ENCODE measurements around the gene ISYNA1. TPM values are rescaled to one million over a fixed set of nuclear protein-coding genes. Genes with fewer than 3 reads are reported as not detected.

The ISYNA1 gene
- total RNA-seq, 4 donors from 2014 or later, result 5.3 to 26.4 (median 14.0) TPM

DNA sequence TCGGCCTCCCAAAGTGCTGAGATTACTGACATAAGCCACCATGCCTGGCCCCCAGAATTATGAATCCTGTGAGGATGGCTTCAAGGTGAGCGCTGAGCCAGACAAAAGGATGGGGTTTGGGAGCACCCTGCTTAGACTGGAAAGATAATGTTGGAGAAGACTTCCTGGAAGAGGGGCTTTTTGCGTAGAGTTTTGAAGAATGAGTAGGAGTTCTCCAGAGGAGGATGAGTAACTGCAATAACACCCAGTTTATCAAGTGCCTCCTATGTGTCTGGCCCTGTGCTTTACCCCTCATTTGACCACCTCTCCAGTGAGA is 52.6 kb downstream of the ISYNA1 start:
- Histone ChIP-seq H3K36me3 (no peaks in the 10 kb centered on the region), H3K9me3 (no peaks in the 10 kb centered on the region), H3K27ac (peak overlapping the region in 3 of 4 donors; percentile 13 to 85 (median 56)), H3K27me3 (no peaks in the 10 kb centered on the region), H3K4me3 (no peak overlapping the region), H3K4me1 (peaks cover 5 to 32% (median 12%) of the 10 kb centered on the region in 4 donors)
- DNase-seq, result no peak
- TF ChIP-seq, protein P1, sequence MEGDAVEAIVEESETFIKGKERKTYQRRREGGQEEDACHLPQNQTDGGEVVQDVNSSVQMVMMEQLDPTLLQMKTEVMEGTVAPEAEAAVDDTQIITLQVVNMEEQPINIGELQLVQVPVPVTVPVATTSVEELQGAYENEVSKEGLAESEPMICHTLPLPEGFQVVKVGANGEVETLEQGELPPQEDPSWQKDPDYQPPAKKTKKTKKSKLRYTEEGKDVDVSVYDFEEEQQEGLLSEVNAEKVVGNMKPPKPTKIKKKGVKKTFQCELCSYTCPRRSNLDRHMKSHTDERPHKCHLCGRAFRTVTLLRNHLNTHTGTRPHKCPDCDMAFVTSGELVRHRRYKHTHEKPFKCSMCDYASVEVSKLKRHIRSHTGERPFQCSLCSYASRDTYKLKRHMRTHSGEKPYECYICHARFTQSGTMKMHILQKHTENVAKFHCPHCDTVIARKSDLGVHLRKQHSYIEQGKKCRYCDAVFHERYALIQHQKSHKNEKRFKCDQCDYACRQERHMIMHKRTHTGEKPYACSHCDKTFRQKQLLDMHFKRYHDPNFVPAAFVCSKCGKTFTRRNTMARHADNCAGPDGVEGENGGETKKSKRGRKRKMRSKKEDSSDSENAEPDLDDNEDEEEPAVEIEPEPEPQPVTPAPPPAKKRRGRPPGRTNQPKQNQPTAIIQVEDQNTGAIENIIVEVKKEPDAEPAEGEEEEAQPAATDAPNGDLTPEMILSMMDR (IDR thresholded peaks at IDR 0.05), result no peak
- TF ChIP-seq POLR2A (IDR thresholded peaks at IDR 0.05), result no peak

DNA sequence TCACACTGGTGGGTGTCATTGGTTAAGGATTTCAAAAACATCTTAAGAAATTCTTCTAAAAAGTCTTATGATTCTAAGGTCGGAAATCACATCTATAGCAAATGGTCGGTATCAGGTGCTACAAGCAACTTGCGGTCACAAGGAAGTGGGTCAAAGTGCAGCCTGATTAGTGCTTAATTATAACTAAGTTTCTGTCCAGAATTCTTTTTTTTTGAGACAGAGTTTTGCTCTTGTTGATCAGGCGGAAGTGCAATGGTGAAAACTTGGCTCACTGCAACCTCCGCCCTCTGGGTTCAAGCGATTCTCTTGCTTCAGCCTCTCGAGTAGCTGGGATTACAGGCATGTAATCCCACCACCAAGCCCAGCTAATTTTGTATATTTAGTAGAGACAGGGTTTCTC is 53.2 kb downstream of the ISYNA1 start:
- no peaks in the 10 kb centered on the region for H3K36me3 ChIP-seq
- no peak for DNase-seq
- peaks cover 5 to 37% (median 12%) of the 10 kb centered on the region in 4 donors for H3K4me1 ChIP-seq
- no peak overlapping the region for H3K4me3 ChIP-seq
- no peak for TF ChIP-seq POLR2A (IDR thresholded peaks at IDR 0.05)
- TF ChIP-seq, protein P1 (IDR thresholded peaks at IDR 0.05), result no peak
- H3K27me3 ChIP-seq, result no peaks in the 10 kb centered on the region
- peak overlapping the region in 3 of 4 donors; percentile 13 to 85 (median 56) for H3K27ac ChIP-seq
- no peaks in the 10 kb centered on the region for H3K9me3 ChIP-seq

Small RNAs within 50 kb of the gene (small RNA-seq; reads per million reads assigned to genes)
- gene MIR3189, result 0 reads per million in 2 donors

Other genes with a start within 250 kb of the ISYNA1 start
- gene MPV17L2, start 244.9 kb downstream of the ISYNA1 start, total RNA-seq, result 10 to 100 TPM in 3 of 4 donors, 1 to 10 TPM in 1; 4.1 to 19.6 (median 16.0) TPM
- gene RAB3A, start 234.1 kb downstream of the ISYNA1 start, total RNA-seq, result 1 to 10 TPM in 3 of 4 donors, not detected in 1; 6.1 to 9.5 (median 8.3) TPM
- 1 to 10 TPM in 3 of 4 donors, not detected in 1; 3.9 to 8.3 (median 8.3) TPM for gene PDE4C, start 211.7 kb downstream of the ISYNA1 start, total RNA-seq
- 10 to 100 TPM in 2 of 4 donors, 1 to 10 TPM in 2; 7.4 to 40.2 (median 17.0) TPM for gene IQCN, start 163.7 kb downstream of the ISYNA1 start, total RNA-seq
- 100 to 1,000 TPM; 629 to 753 (median 680) TPM for gene JUND, start 156.5 kb downstream of the ISYNA1 start, total RNA-seq
- gene LSM4, start 115.1 kb downstream of the ISYNA1 start, total RNA-seq, result 100 to 1,000 TPM; 102 to 193 (median 178) TPM
- 100 to 1,000 TPM in 1 of 4 donors, 10 to 100 TPM in 3; 45.4 to 138 (median 89.2) TPM for gene PGPEP1, start 97.5 kb downstream of the ISYNA1 start, total RNA-seq
- 10 to 100 TPM in 1 of 4 donors, 1 to 10 TPM in 3; 6.8 to 11.6 (median 9.0) TPM for gene GDF15, start 52.0 kb downstream of the ISYNA1 start, total RNA-seq
- gene LRRC25, start 40.5 kb downstream of the ISYNA1 start, total RNA-seq, result 1 to 10 TPM; 2.5 to 4.2 (median 3.6) TPM
- gene SSBP4, start 18.7 kb downstream of the ISYNA1 start, total RNA-seq, result 10 to 100 TPM; 34.0 to 85.8 (median 39.9) TPM
- 10 to 100 TPM; 18.9 to 49.5 (median 34.2) TPM for gene ELL, start 83.9 kb upstream of the ISYNA1 start, total RNA-seq
- gene FKBP8, start 105.4 kb upstream of the ISYNA1 start, total RNA-seq, result 100 to 1,000 TPM; 231 to 333 (median 264) TPM
- 100 to 1,000 TPM in 3 of 4 donors, 10 to 100 TPM in 1; 82.0 to 226 (median 142) TPM for gene KXD1, start 119.7 kb upstream of the ISYNA1 start, total RNA-seq
- gene UBA52, start 133.7 kb upstream of the ISYNA1 start, total RNA-seq, result 100 to 1,000 TPM; 222 to 609 (median 308) TPM
- 10 to 100 TPM; 68.1 to 76.3 (median 72.2) TPM for gene REX1BD, start 150.7 kb upstream of the ISYNA1 start, total RNA-seq
- gene CRLF1, start 168.7 kb upstream of the ISYNA1 start, total RNA-seq, result 10 to 100 TPM in 3 of 4 donors, 1 to 10 TPM in 1; 4.0 to 28.9 (median 23.3) TPM
- gene TMEM59L, start 174.7 kb upstream of the ISYNA1 start, total RNA-seq, result 1 to 10 TPM in 2 of 4 donors, under 1 TPM in 1, not detected in 1; 0.70 to 2.0 (median 1.7) TPM
- gene KLHL26, start 198.9 kb upstream of the ISYNA1 start, total RNA-seq, result 10 to 100 TPM in 2 of 4 donors, 1 to 10 TPM in 2; 9.9 to 16.0 (median 10.9) TPM
- 10 to 100 TPM in 2 of 4 donors, 1 to 10 TPM in 2; 5.1 to 21.5 (median 9.4) TPM for gene CRTC1, start 245.5 kb upstream of the ISYNA1 start, total RNA-seq

All from Peyer's patch (tissue), 4 donors.